Mesendoderm (in vitro differentiated cells): ENCODE data around the gene UFC1.

ENCODE experiments used
- DNase-seq: peaks from one replicate; pipeline ENCODE4 v3.0.0; 2013
- H2AK5ac ChIP-seq: 2 replicates; pipeline ENCODE4 v1.6.1; 2013; ENCODE audit warnings: low read length, inconsistent platforms
- H2BK120ac ChIP-seq: 2 replicates; pipeline ENCODE4 v1.6.1; 2013; ENCODE audit warnings: low read depth, mild to moderate bottlenecking, low read length, moderate library complexity, mixed read lengths
- H2BK15ac ChIP-seq: replicated peaks from 2 replicates; pipeline ENCODE4 v1.6.1; 2013; ENCODE audit warnings: low read depth, mild to moderate bottlenecking, moderate library complexity
- H2BK5ac ChIP-seq: 2 replicates; pipeline ENCODE4 v1.6.1; 2013; ENCODE audit warnings: low read length, inconsistent platforms
- H3K18ac ChIP-seq: 2 replicates; pipeline ENCODE4 v1.6.1; 2013; ENCODE audit warnings: mild to moderate bottlenecking, low read length, mixed read lengths
- H3K23ac ChIP-seq: one replicate; pipeline ENCODE4 v1.6.1; 2013; ENCODE audit warnings: low read length
- H3K27ac ChIP-seq: 2 replicates; pipeline ENCODE4 v1.5.1; 2013; ENCODE audit warnings: low read depth, mild to moderate bottlenecking, inconsistent platforms, low read length, moderate library complexity
- H3K27me3 ChIP-seq: 2 replicates; pipeline ENCODE4 v1.6.1; 2013; ENCODE audit warnings: low read length, control low read depth, mild to moderate bottlenecking, inconsistent platforms; ENCODE audit not compliant: insufficient read depth, poor library complexity
- H3K36me3 ChIP-seq: 2 replicates; pipeline ENCODE4 v1.6.1; 2013; ENCODE audit warnings: low read length, inconsistent platforms; ENCODE audit not compliant: control insufficient read depth, insufficient read depth
- H3K4ac ChIP-seq: one replicate; pipeline ENCODE4 v1.6.1; 2013; ENCODE audit warnings: low read depth, mild to moderate bottlenecking, low read length, moderate library complexity
- H3K4me1 ChIP-seq: 2 replicates; pipeline ENCODE4 v1.6.1; 2013; ENCODE audit warnings: low read depth, low read length, inconsistent platforms; ENCODE audit not compliant: control insufficient read depth
- H3K4me2 ChIP-seq: 2 replicates; pipeline ENCODE4 v1.6.1; 2013; ENCODE audit warnings: low read length
- H3K4me3 ChIP-seq: 2 replicates; pipeline ENCODE4 v1.5.1; 2013; ENCODE audit warnings: mild to moderate bottlenecking, low read length
- H3K56ac ChIP-seq: one replicate; pipeline ENCODE4 v1.6.1; 2013; ENCODE audit warnings: low read length
- H3K79me1 ChIP-seq: 2 replicates; pipeline ENCODE4 v1.6.1; 2013; ENCODE audit warnings: low read length, inconsistent platforms
- H3K79me2 ChIP-seq: 2 replicates; pipeline ENCODE4 v1.6.1; 2013; ENCODE audit warnings: mild to moderate bottlenecking, low read length; ENCODE audit not compliant: control insufficient read depth, insufficient read depth
- H3K9ac ChIP-seq: 2 replicates; pipeline ENCODE4 v1.6.1; 2013; ENCODE audit warnings: low read length, inconsistent platforms
- H4K5ac ChIP-seq: one replicate; pipeline ENCODE4 v1.6.1; 2013; ENCODE audit warnings: low read length
- H4K8ac ChIP-seq: one replicate; pipeline ENCODE4 v1.6.1; 2013; ENCODE audit warnings: low read depth, mild to moderate bottlenecking, control low read depth, low read length, moderate library complexity
- WGBS: extraction: QIAGEN DNeasy Blood & Tissue Kit; methylation state at CpG from one replicate; pipeline ENCODE4 v1.1.7; 2013; ENCODE audit warnings: low lambda C conversion rate, missing lambda C conversion rate; ENCODE audit not compliant: insufficient coverage; ENCODE audit errors: extremely low coverage; 5-methylcytosine and 5-hydroxymethylcytosine counted together

UFC1 gene

DNA sequence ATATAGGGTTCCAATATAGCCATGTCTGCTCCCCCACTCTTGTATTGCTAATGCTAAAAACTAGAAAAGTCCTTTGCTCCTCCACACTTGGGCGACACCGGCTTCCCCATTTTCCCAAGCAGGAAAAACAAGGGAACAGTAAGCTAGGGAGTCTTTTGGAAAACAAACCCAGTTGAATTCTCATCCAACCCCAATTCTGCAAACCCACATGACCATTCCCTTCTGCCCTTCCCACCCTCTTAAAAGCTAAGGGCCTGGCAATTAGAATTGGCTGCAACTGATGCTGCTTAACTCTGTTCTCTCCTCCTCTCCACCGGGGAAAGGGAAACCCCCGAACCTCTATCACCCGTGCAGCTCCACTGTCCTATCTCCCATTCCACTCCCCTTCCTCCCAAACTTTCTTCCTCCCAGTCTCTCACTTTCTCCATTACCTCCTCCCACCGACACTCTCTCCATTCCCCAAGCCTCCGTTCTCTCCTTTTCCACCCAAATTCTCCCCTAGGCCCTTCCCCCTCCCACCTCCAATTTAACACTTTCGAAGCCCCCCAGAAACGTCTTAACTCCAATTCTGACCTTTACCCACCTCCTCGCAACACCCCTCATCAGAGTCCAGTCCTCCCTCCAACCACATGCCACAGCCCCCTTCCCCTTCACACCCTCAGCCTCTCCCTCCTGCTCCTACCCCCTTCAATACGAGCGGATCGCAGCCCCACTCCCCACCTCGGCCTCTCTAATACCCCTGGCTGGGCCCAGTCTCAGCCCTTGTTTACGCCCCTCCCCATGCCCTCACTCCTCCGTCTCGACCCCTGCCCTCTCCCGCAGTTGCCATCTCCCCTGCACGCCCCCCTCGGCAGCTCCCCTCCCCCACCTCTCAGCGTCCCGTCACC is 22.0 kb upstream of the UFC1 start:
- Histone ChIP-seq H3K4me1 (peaks cover 11% of the 10 kb centered on the region), H4K8ac (no peak overlapping the region), H4K5ac (no peak overlapping the region), H3K27ac (peak overlapping the region; percentile 98), H3K9ac (peak overlapping the region; percentile 80), H2AK5ac (peak overlapping the region; percentile 11), H3K79me2 (peaks cover 44% of the 10 kb centered on the region), H3K36me3 (peaks cover 4% of the 10 kb centered on the region), H3K27me3 (no peaks in the 10 kb centered on the region), H3K56ac (peak overlapping the region; percentile 84), H3K79me1 (peaks cover 19% of the 10 kb centered on the region), H3K4me3 (peak overlapping the region; percentile 81), H2BK120ac (no peak overlapping the region), H3K18ac (peak overlapping the region; percentile 94), H3K4me2 (peak overlapping the region; percentile 56), H3K4ac (peak overlapping the region; percentile 49), H2BK5ac (peak overlapping the region; percentile 85), H3K23ac (no peak overlapping the region), H2BK15ac (no peak overlapping the region)
- DNase-seq, result no peak
- no CpG with 5 or more reads among the region's 22 CpGs for whole genome bisulfite sequencing

GRCh38 chr1:161132410-161133219 is 21.2 kb upstream of the UFC1 start, which contains the start of gene DEDD:
Gene DEDD (minus strand): TSS chr1:161132667. CDS start chr1:161124462, 8,205 bp downstream.
- Histone ChIP-seq H3K36me3 (peaks cover 2% of the 10 kb centered on the region), H3K18ac (peak within 1 kb of the TSS; percentile 94), H3K4me3 (peak within 1 kb of the TSS; percentile 81), H3K4me1 (peaks cover 11% of the 10 kb centered on the region), H3K4ac (peak within 1 kb of the TSS; percentile 76), H3K9ac (peak within 1 kb of the TSS; percentile 80), H3K4me2 (peak within 1 kb of the TSS; percentile 88), H3K79me2 (peaks cover 42% of the 10 kb centered on the region), H2BK5ac (peak within 1 kb of the TSS; percentile 85), H3K23ac (peak within 1 kb of the TSS; percentile 4), H3K27me3 (no peaks in the 10 kb centered on the region), H3K79me1 (peaks cover 16% of the 10 kb centered on the region), H4K5ac (no peak within 1 kb of the TSS), H2BK120ac (peak within 1 kb of the TSS; percentile 91), H3K56ac (peak within 1 kb of the TSS; percentile 84), H3K27ac (peak within 1 kb of the TSS; percentile 98), H2AK5ac (peak within 1 kb of the TSS; percentile 11), H2BK15ac (no peak within 1 kb of the TSS), H4K8ac (peak within 1 kb of the TSS; percentile 14)
- DNase-seq, result peak; percentile 100
- WGBS, result no CpG with 5 or more reads among the region's 68 CpGs

- Histone ChIP-seq H3K79me1 (peaks cover 12% of the 10 kb centered on the region), H2BK15ac (no peak overlapping the region), H3K4me2 (peak overlapping the region; percentile 88), H2AK5ac (peak overlapping the region; percentile 16), H3K36me3 (peaks cover 1% of the 10 kb centered on the region), H3K4me1 (peaks cover 11% of the 10 kb centered on the region), H3K4me3 (peak overlapping the region; percentile 75), H3K9ac (peak overlapping the region; percentile 80), H4K8ac (peak overlapping the region; percentile 14), H3K27ac (peak overlapping the region; percentile 98), H3K79me2 (peaks cover 36% of the 10 kb centered on the region), H2BK120ac (no peak overlapping the region), H3K56ac (peak overlapping the region; percentile 84), H4K5ac (no peak overlapping the region), H3K18ac (peak overlapping the region; percentile 82), H3K27me3 (no peaks in the 10 kb centered on the region), H2BK5ac (peak overlapping the region; percentile 66), H3K23ac (peak overlapping the region; percentile 4), H3K4ac (peak overlapping the region; percentile 76)
- DNase-seq, result no peak
- no CpG with 5 or more reads among the region's 11 CpGs for WGBS
Measured at GRCh38 chr1:161133220-161133740, 20.5 kb upstream of the UFC1 start.

DNA sequence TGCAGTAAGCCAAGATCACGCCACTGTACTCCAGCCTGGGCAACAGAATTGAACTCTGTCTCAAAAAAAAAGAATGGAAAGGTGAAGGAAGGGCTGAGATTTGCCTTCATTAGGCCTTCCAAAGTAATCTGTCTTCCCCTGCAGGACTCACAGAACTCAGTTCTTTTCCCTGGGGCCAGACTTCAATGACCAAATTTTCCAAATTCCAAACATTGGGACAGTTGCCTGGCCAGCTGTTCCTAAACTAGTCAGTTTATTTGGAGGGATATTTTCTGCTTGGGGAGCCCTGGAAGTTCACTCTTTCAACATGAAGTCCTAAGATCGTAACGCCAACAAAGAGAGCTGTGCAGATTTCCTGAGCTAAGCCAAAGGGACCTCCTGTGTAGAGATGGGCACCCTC is 15.9 kb upstream of the UFC1 start:
- H3K23ac ChIP-seq, result no peak overlapping the region
- no peak overlapping the region for H2AK5ac ChIP-seq
- no peak overlapping the region for H3K18ac ChIP-seq
- H3K27ac ChIP-seq, result no peak overlapping the region
- no peak overlapping the region for H4K5ac ChIP-seq
- DNase-seq, result peak; percentile 30
- H3K4me1 ChIP-seq, result no peaks in the 10 kb centered on the region
- no peak overlapping the region for H3K9ac ChIP-seq
- peaks cover 2% of the 10 kb centered on the region for H3K79me1 ChIP-seq
- H2BK15ac ChIP-seq, result no peak overlapping the region
- H3K36me3 ChIP-seq, result no peaks in the 10 kb centered on the region
- peaks cover 6% of the 10 kb centered on the region for H3K79me2 ChIP-seq
- H2BK120ac ChIP-seq, result no peak overlapping the region
- no peak overlapping the region for H3K4me2 ChIP-seq
- no peak overlapping the region for H2BK5ac ChIP-seq
- H3K56ac ChIP-seq, result no peak overlapping the region
- no peak overlapping the region for H3K4ac ChIP-seq
- WGBS, result no CpG with 5 or more reads among the region's 3 CpGs
- H3K27me3 ChIP-seq, result no peaks in the 10 kb centered on the region
- H3K4me3 ChIP-seq, result no peak overlapping the region
- no peak overlapping the region for H4K8ac ChIP-seq

- Histone ChIP-seq H2BK120ac (no peak overlapping the region), H3K4ac (no peak overlapping the region), H4K8ac (no peak overlapping the region), H3K4me2 (no peak overlapping the region), H3K9ac (no peak overlapping the region), H2BK5ac (no peak overlapping the region), H3K27ac (no peak overlapping the region), H3K23ac (no peak overlapping the region), H3K56ac (no peak overlapping the region), H3K79me2 (peaks cover 6% of the 10 kb centered on the region), H3K27me3 (no peaks in the 10 kb centered on the region), H3K79me1 (peaks cover 2% of the 10 kb centered on the region), H3K4me1 (no peaks in the 10 kb centered on the region), H3K36me3 (no peaks in the 10 kb centered on the region), H3K18ac (no peak overlapping the region), H2BK15ac (no peak overlapping the region), H3K4me3 (no peak overlapping the region), H2AK5ac (no peak overlapping the region), H4K5ac (no peak overlapping the region)
- DNase-seq, result no peak
- no CpG with 5 or more reads among the region's 1 CpG for WGBS
Measured at GRCh38 chr1:161138431-161138830, 15.3 kb upstream of the UFC1 start.
